BE2C (cell line): ENCODE data around the gene IFI27L1.
A peak's percentile ranks its signal among the peaks of the same experiment; 100 is the strongest.

Experiments
- DNase-seq: peaks from one replicate; pipeline ENCODE4 v3.0.0-alpha.2; 2020
- H3K27me3 ChIP-seq: fragments of 250-450 bp; sonication (Bioruptor Pico); 2 replicates; pipeline ENCODE4 v1.5.1; 2020; ENCODE audit warnings: mild to moderate bottlenecking
- H3K36me3 ChIP-seq: fragments of 250-450 bp; sonication (Bioruptor Pico); 2 replicates; pipeline ENCODE4 v1.5.1; 2020; ENCODE audit warnings: mild to moderate bottlenecking
- H3K4me1 ChIP-seq: fragments of 250-450 bp; sonication (Bioruptor Pico); 2 replicates; pipeline ENCODE4 v1.5.1; 2020
- H3K4me3 ChIP-seq: 2 replicates; pipeline ENCODE4 v1.5.1; 2011; ENCODE audit warnings: low read depth, low read length
- H3K9me3 ChIP-seq: fragments of 250-450 bp; sonication (Bioruptor Pico); 2 replicates; pipeline ENCODE4 v1.5.1; 2020
- CTCF ChIP-seq: IDR thresholded peaks from 2 replicates; pipeline ENCODE4 v1.5.1; 2012; ENCODE audit warnings: mild to moderate bottlenecking, low read depth, low read length

Gene IFI27L1

GRCh38 chr14:94045563-94046345 lies 35.4 kb upstream of the IFI27L1 start:
- no peak for DNase-seq
- Histone ChIP-seq H3K4me3 (no peak overlapping the region), H3K27me3 (no peaks in the 10 kb centered on the region), H3K9me3 (no peaks in the 10 kb centered on the region), H3K36me3 (peaks cover 50% of the 10 kb centered on the region), H3K4me1 (peaks cover 8% of the 10 kb centered on the region)
- TF ChIP-seq CTCF: no peak

GRCh38 chr14:94046696-94047250 lies 34.3 kb upstream of the IFI27L1 start:
- Histone ChIP-seq H3K27me3 (no peaks in the 10 kb centered on the region), H3K4me3 (no peak overlapping the region), H3K36me3 (peaks cover 61% of the 10 kb centered on the region), H3K9me3 (no peaks in the 10 kb centered on the region), H3K4me1 (peaks cover 8% of the 10 kb centered on the region)
- no peak for DNase-seq
- TF ChIP-seq CTCF: no peak

GRCh38 chr14:94047581-94047980 lies 33.5 kb upstream of the IFI27L1 start:
- no peaks in the 10 kb centered on the region for H3K27me3 ChIP-seq
- DNase-seq: no peak
- peaks cover 8% of the 10 kb centered on the region for H3K4me1 ChIP-seq
- H3K36me3 ChIP-seq: peaks cover 69% of the 10 kb centered on the region
- H3K9me3 ChIP-seq: no peaks in the 10 kb centered on the region
- H3K4me3 ChIP-seq: no peak overlapping the region
- TF ChIP-seq CTCF: no peak

GRCh38 chr14:94048691-94049624 lies 32.2 kb upstream of the IFI27L1 start:
- H3K27me3 ChIP-seq: no peaks in the 10 kb centered on the region
- no peak overlapping the region for H3K4me3 ChIP-seq
- no peaks in the 10 kb centered on the region for H3K9me3 ChIP-seq
- peaks cover 8% of the 10 kb centered on the region for H3K4me1 ChIP-seq
- DNase-seq: peak; percentile 84
- peaks cover 71% of the 10 kb centered on the region for H3K36me3 ChIP-seq
- TF ChIP-seq CTCF: no peak

GRCh38 chr14:94049625-94050023 lies 31.5 kb upstream of the IFI27L1 start:
- no peaks in the 10 kb centered on the region for H3K27me3 ChIP-seq
- no peak for DNase-seq
- H3K4me1 ChIP-seq: peaks cover 8% of the 10 kb centered on the region
- H3K4me3 ChIP-seq: no peak overlapping the region
- peaks cover 77% of the 10 kb centered on the region for H3K36me3 ChIP-seq
- TF ChIP-seq CTCF: no peak
- H3K9me3 ChIP-seq: no peaks in the 10 kb centered on the region
